ENCODE measurements around the gene CAST. TPM values are rescaled to one million over a fixed set of nuclear protein-coding genes. Genes with fewer than 3 reads are reported as not detected.

The CAST gene
- total RNA-seq, 3 donors from 2014 or later: 221 to 400 (median 287) TPM

DNA sequence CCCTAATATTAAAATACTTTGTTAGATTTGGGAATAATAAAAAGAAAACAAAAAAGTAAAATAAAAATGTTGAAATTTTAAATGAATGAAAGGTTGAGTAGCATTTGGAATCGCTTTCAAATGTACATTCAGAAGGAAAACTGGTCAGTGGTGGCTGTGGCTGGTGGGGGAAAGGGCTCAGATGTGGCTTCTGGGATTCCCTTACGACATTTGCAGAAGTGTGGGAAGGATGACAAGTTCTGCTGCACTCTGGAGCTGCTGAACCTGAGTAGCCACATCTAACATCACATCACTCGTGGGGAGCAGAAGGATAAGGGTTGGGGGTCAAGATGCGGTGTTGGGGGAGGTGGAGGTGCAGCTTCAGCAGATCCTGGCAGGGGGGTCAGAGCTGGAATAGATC, 25.6 kb upstream of the CAST start:
- no peak overlapping the region for H3K4me3 ChIP-seq
- DNase-seq (ENCODE audit: low spot score in 2 of 2): no peak
- intact Hi-C loops (cut with DNase I; ENCODE audit: low total_unique reads): no loop called here

DNA sequence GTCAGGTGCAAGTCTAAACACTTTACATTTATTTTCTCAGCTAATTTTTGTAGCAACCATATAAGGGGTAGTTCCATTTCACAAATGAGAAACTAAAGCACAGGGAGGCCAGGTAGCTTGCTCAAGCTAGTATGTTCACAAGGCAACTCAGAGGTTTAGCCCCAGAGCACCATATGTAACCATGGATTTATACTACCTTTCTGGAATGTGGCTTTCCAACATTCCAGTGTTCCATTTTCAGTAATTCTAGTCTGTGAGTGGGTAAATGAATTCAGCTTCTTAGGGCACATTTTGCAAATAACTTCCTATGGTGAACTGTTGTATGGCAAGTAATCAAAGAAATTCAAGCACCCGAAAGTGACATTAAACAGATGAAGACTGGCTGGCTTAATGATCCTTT, 25.0 kb upstream of the CAST start:
- Histone ChIP-seq H3K36me3 (no peaks in the 10 kb centered on the region), H3K4me3 (no peak overlapping the region), H3K27ac (no peak overlapping the region), H3K27me3 (no peaks in the 10 kb centered on the region), H3K9me3 (no peaks in the 10 kb centered on the region), H3K4me1 (no peaks in the 10 kb centered on the region)
- TF ChIP-seq POLR2AphosphoS5 (IDR thresholded peaks at IDR 0.05): no peak
- TF ChIP-seq, protein P1, sequence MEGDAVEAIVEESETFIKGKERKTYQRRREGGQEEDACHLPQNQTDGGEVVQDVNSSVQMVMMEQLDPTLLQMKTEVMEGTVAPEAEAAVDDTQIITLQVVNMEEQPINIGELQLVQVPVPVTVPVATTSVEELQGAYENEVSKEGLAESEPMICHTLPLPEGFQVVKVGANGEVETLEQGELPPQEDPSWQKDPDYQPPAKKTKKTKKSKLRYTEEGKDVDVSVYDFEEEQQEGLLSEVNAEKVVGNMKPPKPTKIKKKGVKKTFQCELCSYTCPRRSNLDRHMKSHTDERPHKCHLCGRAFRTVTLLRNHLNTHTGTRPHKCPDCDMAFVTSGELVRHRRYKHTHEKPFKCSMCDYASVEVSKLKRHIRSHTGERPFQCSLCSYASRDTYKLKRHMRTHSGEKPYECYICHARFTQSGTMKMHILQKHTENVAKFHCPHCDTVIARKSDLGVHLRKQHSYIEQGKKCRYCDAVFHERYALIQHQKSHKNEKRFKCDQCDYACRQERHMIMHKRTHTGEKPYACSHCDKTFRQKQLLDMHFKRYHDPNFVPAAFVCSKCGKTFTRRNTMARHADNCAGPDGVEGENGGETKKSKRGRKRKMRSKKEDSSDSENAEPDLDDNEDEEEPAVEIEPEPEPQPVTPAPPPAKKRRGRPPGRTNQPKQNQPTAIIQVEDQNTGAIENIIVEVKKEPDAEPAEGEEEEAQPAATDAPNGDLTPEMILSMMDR (IDR thresholded peaks at IDR 0.05): no peak
- no peak for TF ChIP-seq POLR2A (IDR thresholded peaks at IDR 0.05)
- no peak for DNase-seq (ENCODE audit: low spot score in 2 of 2)
- intact Hi-C loops (cut with DNase I; ENCODE audit: low total_unique reads): no loop called here

More for the DNA sequence above, 25.6 kb upstream of the CAST start:
- TF ChIP-seq POLR2AphosphoS5 (IDR thresholded peaks at IDR 0.05): no peak
- no peak for TF ChIP-seq POLR2A (IDR thresholded peaks at IDR 0.05)
- TF ChIP-seq, protein P1 (IDR thresholded peaks at IDR 0.05): no peak
- Histone ChIP-seq H3K4me1 (no peaks in the 10 kb centered on the region), H3K36me3 (no peaks in the 10 kb centered on the region), H3K27me3 (no peaks in the 10 kb centered on the region), H3K9me3 (no peaks in the 10 kb centered on the region), H3K27ac (no peak overlapping the region)

DNA sequence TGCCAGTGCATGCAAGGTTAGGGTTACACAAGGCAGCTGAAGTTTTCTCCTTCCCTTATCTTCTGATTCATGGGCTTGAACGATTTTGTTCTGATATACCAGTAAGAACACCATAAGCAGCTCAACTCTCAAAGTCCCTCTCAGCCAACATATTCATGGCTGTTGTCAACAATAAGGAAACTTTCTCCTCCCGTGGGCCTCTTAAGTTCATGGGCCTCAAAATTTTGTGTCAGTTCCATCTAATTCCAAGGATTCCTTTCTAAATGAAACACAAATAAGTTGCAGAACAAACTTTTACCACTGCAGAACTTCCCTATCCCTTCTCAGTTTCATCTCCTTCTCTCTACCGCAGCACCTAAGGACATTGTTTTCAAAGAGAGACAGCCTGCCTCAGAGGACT, 23.6 kb upstream of the CAST start:
- Histone ChIP-seq H3K9me3 (no peaks in the 10 kb centered on the region), H3K27me3 (no peaks in the 10 kb centered on the region), H3K4me3 (no peak overlapping the region), H3K36me3 (no peaks in the 10 kb centered on the region), H3K4me1 (no peaks in the 10 kb centered on the region), H3K27ac (no peak overlapping the region)
- TF ChIP-seq POLR2A (IDR thresholded peaks at IDR 0.05) (no peak), POLR2AphosphoS5 (IDR thresholded peaks at IDR 0.05) (no peak)
- TF ChIP-seq, protein P1 (IDR thresholded peaks at IDR 0.05): no peak
- intact Hi-C loops (cut with DNase I; ENCODE audit: low total_unique reads): no loop called here
- no peak for DNase-seq (ENCODE audit: low spot score in 2 of 2)

DNA sequence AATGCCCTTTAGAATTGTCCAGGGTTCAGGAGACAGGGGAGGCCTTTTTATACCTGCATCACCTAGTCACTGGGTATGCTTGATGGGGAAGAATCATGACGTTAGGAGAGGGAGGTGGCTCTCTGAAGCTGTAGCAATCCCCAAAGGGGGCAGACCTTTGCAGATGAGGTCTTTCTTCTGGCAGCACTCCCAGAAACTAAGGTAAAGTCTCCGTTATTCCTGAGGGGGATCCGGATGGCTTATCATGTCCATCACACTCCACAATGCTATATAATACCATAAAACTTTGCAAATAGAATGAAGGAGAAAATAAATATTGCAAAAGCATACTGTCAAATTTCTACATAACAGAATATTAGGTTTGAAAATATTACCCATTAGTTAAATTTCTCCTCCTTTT, 21.5 kb upstream of the CAST start:
- TF ChIP-seq, protein P1 (IDR thresholded peaks at IDR 0.05): no peak
- TF ChIP-seq POLR2AphosphoS5 (IDR thresholded peaks at IDR 0.05) (no peak), POLR2A (IDR thresholded peaks at IDR 0.05) (no peak)
- Histone ChIP-seq H3K27me3 (no peaks in the 10 kb centered on the region), H3K4me1 (no peaks in the 10 kb centered on the region), H3K9me3 (no peaks in the 10 kb centered on the region), H3K27ac (no peak overlapping the region), H3K36me3 (no peaks in the 10 kb centered on the region), H3K4me3 (no peak overlapping the region)
- no peak for DNase-seq (ENCODE audit: low spot score in 2 of 2)
- intact Hi-C loops (cut with DNase I; ENCODE audit: low total_unique reads): no loop called here

DNA sequence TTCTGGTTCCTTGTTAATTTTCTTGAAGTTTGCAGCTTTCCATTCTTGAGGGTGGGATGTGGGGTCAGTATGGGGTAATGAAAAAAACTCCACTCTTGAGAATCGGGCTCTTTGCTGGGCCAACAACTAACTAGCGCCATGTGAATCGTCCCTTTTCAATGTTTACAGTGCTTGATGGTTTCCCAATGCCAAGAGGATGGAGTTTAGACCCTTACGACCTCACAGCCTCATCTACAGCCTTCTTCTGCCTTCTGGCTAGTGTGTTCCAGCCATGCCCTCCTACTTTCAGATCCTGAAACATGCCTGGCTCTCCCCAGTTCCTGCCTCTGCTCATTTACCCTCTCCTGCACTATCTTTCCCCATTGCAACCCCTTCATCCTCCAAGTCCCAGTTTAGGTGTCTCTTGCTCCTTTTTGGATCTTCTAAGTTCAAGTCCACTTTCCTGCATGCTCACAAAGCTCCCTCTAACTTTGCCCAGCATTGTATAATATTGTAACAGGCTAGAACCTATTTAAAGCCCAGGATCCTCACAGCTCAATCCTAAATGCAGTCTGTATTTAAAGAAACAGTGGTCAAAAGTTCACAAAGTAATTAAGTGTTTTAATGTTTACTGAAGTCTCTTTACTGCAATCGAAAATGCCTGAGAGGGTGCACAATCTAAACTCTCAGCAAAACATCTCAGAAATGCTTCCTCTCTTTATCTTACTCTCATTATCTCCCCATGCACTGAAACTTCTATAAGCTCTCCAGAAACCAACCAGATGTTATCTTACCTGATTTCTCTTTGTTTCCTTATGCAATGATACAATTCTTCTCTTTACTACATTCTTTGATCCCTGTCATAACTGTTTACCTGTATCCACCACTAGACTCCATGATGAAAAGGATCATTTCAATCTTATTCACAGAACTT, 20.6 kb upstream of the CAST start:
- H3K4me1 ChIP-seq: no peaks in the 10 kb centered on the region
- H3K9me3 ChIP-seq: no peaks in the 10 kb centered on the region
- TF ChIP-seq POLR2A (IDR thresholded peaks at IDR 0.05) (no peak), POLR2AphosphoS5 (IDR thresholded peaks at IDR 0.05) (no peak)
- TF ChIP-seq, protein P1 (IDR thresholded peaks at IDR 0.05): no peak
- DNase-seq (ENCODE audit: low spot score in 2 of 2): no peak
- intact Hi-C loops (cut with DNase I; ENCODE audit: low total_unique reads): no loop called here
- no peak overlapping the region for H3K27ac ChIP-seq
- no peak overlapping the region for H3K4me3 ChIP-seq
- no peaks in the 10 kb centered on the region for H3K36me3 ChIP-seq
- H3K27me3 ChIP-seq: no peaks in the 10 kb centered on the region
